BE2C (cell line): ENCODE results near the gene APBB1IP.
"Not testable (repeated sequence)": the region's sequence is repeated elsewhere in the genome, so short reads cannot be mapped to it uniquely, and the experiment has no call there.

ENCODE experiments used
- DNase-seq: peaks from one replicate; pipeline ENCODE4 v3.0.0-alpha.2; 2020
- H3K27me3 ChIP-seq: fragments of 250-450 bp; sonication (Bioruptor Pico); 2 replicates; pipeline ENCODE4 v1.5.1; 2020; ENCODE audit warnings: mild to moderate bottlenecking
- H3K36me3 ChIP-seq: fragments of 250-450 bp; sonication (Bioruptor Pico); 2 replicates; pipeline ENCODE4 v1.5.1; 2020; ENCODE audit warnings: mild to moderate bottlenecking
- H3K4me1 ChIP-seq: fragments of 250-450 bp; sonication (Bioruptor Pico); 2 replicates; pipeline ENCODE4 v1.5.1; 2020
- H3K4me3 ChIP-seq: 2 replicates; pipeline ENCODE4 v1.5.1; 2011; ENCODE audit warnings: low read depth, low read length
- H3K9me3 ChIP-seq: fragments of 250-450 bp; sonication (Bioruptor Pico); 2 replicates; pipeline ENCODE4 v1.5.1; 2020
- TF ChIP-seq, protein P1 (sequence below): IDR thresholded peaks from 2 replicates; pipeline ENCODE4 v1.5.1; 2012; ENCODE audit warnings: mild to moderate bottlenecking, low read depth, low read length

Gene APBB1IP

DNA sequence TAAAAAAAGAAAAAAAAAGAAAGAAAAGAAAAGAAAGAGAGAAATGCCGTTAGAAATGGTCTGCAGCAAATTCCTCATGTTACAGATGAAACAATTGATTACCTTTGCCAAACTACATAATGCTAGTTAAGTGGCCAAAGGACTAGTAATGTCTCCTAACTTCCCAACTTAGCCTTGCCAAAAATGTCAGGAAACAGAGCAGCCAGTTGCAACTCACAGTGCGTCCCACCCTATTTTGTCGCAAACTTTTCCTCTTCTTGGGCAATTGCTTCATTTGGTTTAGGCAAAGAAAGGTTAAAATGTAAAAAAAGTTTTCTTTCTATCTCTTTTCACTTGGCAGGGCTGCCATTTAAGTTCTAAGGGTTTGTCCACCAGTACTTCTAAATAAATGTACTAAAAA is 53.1 kb downstream of the APBB1IP start:
- no peaks in the 10 kb centered on the region for H3K4me1 ChIP-seq
- H3K4me3 ChIP-seq, result no peak overlapping the region
- H3K36me3 ChIP-seq, result no peaks in the 10 kb centered on the region
- H3K27me3 ChIP-seq, result no peaks in the 10 kb centered on the region
- H3K9me3 ChIP-seq, result no peaks in the 10 kb centered on the region
- TF ChIP-seq, protein P1, sequence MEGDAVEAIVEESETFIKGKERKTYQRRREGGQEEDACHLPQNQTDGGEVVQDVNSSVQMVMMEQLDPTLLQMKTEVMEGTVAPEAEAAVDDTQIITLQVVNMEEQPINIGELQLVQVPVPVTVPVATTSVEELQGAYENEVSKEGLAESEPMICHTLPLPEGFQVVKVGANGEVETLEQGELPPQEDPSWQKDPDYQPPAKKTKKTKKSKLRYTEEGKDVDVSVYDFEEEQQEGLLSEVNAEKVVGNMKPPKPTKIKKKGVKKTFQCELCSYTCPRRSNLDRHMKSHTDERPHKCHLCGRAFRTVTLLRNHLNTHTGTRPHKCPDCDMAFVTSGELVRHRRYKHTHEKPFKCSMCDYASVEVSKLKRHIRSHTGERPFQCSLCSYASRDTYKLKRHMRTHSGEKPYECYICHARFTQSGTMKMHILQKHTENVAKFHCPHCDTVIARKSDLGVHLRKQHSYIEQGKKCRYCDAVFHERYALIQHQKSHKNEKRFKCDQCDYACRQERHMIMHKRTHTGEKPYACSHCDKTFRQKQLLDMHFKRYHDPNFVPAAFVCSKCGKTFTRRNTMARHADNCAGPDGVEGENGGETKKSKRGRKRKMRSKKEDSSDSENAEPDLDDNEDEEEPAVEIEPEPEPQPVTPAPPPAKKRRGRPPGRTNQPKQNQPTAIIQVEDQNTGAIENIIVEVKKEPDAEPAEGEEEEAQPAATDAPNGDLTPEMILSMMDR, result no peak
- no peak for DNase-seq

DNA sequence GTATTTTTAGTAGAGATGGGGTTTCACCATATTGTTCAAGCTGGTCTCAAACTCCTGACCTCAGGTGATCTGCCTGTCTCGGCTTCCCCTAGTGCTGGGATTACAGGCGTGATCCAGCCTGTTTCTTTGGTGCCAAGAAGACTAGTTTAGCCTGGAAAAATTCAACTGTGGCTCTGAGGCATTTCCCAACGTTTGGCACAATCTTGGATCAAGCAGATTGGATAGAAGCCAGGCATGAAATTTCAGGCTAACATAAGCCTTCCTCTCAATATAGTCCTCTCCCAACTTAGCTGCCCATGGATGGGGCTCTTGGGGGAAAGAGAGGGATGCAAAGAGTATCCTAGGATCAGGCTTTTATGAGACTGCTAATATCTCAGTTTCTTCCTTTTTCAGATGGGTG is 53.8 kb downstream of the APBB1IP start:
- H3K9me3 ChIP-seq, result no peaks in the 10 kb centered on the region
- TF ChIP-seq, protein P1, result no peak
- H3K27me3 ChIP-seq, result no peaks in the 10 kb centered on the region
- DNase-seq, result no peak
- no peak overlapping the region for H3K4me3 ChIP-seq
- no peaks in the 10 kb centered on the region for H3K36me3 ChIP-seq
- no peaks in the 10 kb centered on the region for H3K4me1 ChIP-seq

DNA sequence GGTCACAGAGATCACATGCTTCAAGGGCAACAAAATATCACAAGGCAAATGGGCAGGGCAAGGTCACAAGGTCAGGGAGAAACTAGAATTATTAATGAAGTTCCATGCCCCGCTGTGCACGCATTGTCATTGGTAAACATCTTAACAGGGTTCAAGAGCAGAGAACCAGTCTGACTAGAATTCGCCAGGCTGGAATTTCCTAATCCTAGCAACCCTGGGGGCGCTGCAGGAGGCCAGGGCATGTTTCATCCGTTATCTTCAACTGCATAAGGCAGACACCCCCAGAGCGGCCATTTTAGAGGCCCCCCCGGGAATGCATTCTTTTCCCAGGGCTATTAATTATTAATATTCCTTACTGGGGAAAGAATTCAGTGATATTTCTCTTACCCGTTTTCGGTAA is 54.6 kb downstream of the APBB1IP start:
- not testable (repeated sequence) for DNase-seq, H3K4me3 ChIP-seq, H3K4me1 ChIP-seq, H3K36me3 ChIP-seq, H3K9me3 ChIP-seq, H3K27me3 ChIP-seq

DNA sequence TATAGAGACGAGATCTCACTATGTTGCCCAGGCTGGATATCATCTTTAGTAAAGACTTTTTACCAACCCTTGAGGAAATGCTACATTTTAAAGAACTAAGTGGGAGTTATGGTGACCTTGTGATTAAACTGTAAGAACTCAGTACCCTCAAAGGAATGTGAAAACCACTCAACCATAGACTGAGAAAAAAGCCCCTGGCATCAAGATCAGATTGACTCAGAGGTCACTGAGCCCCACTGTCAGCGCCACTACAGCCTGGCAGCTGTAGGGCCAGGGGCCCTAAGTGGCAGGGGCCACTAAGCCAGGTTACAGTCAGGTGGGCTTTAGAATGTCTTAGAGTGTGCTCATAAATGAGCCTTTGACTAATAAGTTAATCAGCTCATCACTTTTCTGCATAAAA is 55.9 kb downstream of the APBB1IP start:
- no peaks in the 10 kb centered on the region for H3K27me3 ChIP-seq
- no peaks in the 10 kb centered on the region for H3K4me1 ChIP-seq
- no peak overlapping the region for H3K4me3 ChIP-seq
- no peaks in the 10 kb centered on the region for H3K9me3 ChIP-seq
- TF ChIP-seq, protein P1, result no peak
- DNase-seq, result no peak
- H3K36me3 ChIP-seq, result no peaks in the 10 kb centered on the region

DNA sequence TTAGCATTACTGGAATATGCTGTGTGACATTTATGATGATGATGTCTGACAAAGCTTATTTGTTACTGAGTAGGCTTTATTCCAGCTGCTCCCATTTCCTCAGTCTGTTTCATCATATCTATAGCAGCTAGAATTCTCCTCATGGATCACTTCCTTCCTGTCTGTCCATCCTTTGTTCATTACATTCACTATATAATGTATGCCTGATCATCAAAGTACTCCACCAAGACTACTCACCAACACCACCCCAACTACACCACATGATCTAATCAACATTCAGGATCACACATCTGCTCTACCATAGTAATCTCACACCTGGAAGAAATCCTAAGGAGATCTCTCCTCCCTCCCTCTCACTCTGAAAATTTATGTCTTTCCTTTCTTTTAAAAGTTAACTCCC is 61.3 kb downstream of the APBB1IP start:
- Histone ChIP-seq H3K36me3 (no peaks in the 10 kb centered on the region), H3K9me3 (no peaks in the 10 kb centered on the region), H3K4me3 (no peak overlapping the region), H3K4me1 (no peaks in the 10 kb centered on the region), H3K27me3 (no peaks in the 10 kb centered on the region)
- DNase-seq, result no peak
- TF ChIP-seq, protein P1, result no peak

DNA sequence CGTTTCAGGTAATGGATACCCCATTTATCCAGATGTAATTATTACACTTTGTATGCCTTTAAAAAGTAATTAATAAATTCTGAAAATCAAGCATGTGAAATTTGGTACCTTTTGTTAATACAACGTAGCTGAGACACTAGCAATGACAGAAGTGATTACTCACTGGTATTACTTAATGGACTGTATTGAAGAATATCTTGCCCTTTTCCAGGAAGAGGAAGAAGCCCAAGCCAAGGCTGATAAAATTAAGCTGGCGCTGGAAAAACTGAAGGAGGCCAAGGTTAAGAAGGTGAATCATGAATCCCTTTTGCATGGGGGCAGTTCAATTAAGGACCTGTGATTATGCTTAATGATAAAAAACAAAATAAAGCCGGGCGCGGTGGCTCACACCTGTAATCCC is 64.8 kb downstream of the APBB1IP start:
- no peak for DNase-seq
- Histone ChIP-seq H3K9me3 (no peaks in the 10 kb centered on the region), H3K4me3 (no peak overlapping the region), H3K27me3 (no peaks in the 10 kb centered on the region), H3K4me1 (no peaks in the 10 kb centered on the region), H3K36me3 (no peaks in the 10 kb centered on the region)
- TF ChIP-seq, protein P1, result no peak

DNA sequence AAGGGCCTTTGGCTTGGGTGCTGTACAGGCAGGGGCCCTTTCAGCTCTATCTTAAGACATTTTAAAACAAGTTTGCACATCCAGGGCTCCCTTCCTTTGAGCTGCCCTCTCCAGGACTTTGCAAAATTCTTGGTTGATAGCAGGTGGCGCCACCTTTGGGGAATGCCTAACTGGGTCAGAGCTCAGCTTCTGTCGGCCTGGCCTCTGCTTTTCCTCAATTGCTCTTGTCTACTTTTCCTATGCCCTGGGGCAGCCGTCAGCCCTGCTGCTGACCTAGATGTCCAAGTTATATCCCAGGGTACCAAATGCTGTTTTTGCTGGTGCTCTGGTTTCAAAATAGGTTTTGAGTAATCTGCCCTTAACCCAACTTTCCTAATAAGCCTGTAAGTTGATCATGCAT is 65.8 kb downstream of the APBB1IP start:
- TF ChIP-seq, protein P1, result no peak

DNA sequence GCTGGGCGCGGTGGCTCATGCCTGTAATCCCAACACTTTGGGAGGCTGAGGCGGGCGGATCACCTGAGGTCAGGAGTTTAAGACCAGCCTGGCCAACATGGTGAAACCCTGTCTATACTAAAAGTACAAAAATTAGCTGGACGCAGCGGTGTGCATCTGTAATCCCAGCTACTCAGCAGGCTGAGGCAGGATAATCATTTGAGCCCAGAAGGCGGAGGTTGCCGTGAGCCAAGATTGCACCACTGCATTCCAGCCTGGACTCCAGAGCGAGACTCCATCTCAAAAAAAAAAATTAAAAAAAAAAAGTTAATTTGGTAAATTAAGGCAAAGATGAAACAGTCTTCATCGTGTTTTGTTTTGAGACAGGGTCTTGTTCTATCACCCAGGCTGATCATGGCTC is 66.3 kb downstream of the APBB1IP start:
- H3K4me3 ChIP-seq, H3K4me1 ChIP-seq, DNase-seq, H3K27me3 ChIP-seq, H3K9me3 ChIP-seq, H3K36me3 ChIP-seq: not testable (repeated sequence)

More for the DNA sequence above, 65.8 kb downstream of the APBB1IP start:
- H3K4me3 ChIP-seq, result no peak overlapping the region
- no peaks in the 10 kb centered on the region for H3K27me3 ChIP-seq
- H3K4me1 ChIP-seq, result no peaks in the 10 kb centered on the region
- H3K9me3 ChIP-seq, result no peaks in the 10 kb centered on the region
- DNase-seq, result no peak
- no peaks in the 10 kb centered on the region for H3K36me3 ChIP-seq
